ENCODE results near the gene GRPEL2. TPM values are rescaled to one million over a fixed set of nuclear protein-coding genes. Genes with fewer than 3 reads are reported as not detected.

The GRPEL2 gene
- total RNA-seq, 1 experiment from 2014 or later = 47.3 TPM

DNA sequence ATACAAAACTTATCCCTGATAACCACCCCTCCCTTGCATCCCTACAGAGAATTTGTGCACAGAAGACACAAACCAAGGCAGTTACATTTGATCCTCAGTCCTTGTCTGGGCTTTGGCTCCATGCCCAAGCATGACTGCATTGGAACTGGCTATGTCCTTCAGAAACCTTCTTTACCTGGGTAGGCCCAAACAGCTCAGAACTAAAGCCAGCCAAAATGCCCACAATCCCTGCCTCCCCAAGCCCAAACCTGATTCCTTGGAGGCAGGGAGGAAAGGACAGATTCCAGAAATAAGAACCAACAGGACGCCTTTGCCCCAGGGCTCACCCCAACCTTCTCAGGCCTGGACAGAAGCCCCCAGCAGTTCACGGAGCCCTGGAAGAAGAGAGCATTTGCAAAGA lies 25.6 kb downstream of the GRPEL2 start:
- H2BK120ac ChIP-seq (ENCODE audit: low read depth, low read length, poor library complexity, severe bottlenecking) = no peak overlapping the region
- H2BK5ac ChIP-seq (ENCODE audit: insufficient read length, low read length) = no peak overlapping the region
- no peak overlapping the region for H3K4me2 ChIP-seq (ENCODE audit: insufficient read depth, insufficient read length, low read length)
- H3K79me2 ChIP-seq (ENCODE audit: insufficient read depth, low read length) = no peaks in the 10 kb centered on the region
- H3K27me3 ChIP-seq (ENCODE audit: insufficient read depth, low read length) = no peaks in the 10 kb centered on the region
- no peak overlapping the region for H3K18ac ChIP-seq (ENCODE audit: insufficient read length, low read depth, low read length)
- no peaks in the 10 kb centered on the region for H3K9me3 ChIP-seq (ENCODE audit: control insufficient read depth, low read depth, low read length)
- H4K8ac ChIP-seq (replicated peaks; ENCODE audit: insufficient read length, low read depth, low read length) = no peak overlapping the region
- H3K79me1 ChIP-seq (ENCODE audit: insufficient read depth, low read depth, low read length, poor library complexity, severe bottlenecking) = no peaks in the 10 kb centered on the region
- H3K4me1 Mint-ChIP-seq = peaks cover 19 to 25% of the 10 kb centered on the region in 2 experiments
- no peak overlapping the region for H2AFZ ChIP-seq (ENCODE audit: low read length)
- TF ChIP-seq, protein P1, sequence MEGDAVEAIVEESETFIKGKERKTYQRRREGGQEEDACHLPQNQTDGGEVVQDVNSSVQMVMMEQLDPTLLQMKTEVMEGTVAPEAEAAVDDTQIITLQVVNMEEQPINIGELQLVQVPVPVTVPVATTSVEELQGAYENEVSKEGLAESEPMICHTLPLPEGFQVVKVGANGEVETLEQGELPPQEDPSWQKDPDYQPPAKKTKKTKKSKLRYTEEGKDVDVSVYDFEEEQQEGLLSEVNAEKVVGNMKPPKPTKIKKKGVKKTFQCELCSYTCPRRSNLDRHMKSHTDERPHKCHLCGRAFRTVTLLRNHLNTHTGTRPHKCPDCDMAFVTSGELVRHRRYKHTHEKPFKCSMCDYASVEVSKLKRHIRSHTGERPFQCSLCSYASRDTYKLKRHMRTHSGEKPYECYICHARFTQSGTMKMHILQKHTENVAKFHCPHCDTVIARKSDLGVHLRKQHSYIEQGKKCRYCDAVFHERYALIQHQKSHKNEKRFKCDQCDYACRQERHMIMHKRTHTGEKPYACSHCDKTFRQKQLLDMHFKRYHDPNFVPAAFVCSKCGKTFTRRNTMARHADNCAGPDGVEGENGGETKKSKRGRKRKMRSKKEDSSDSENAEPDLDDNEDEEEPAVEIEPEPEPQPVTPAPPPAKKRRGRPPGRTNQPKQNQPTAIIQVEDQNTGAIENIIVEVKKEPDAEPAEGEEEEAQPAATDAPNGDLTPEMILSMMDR (conservative IDR thresholded peaks at IDR 0.05) = no peak
- H3K14ac ChIP-seq (ENCODE audit: insufficient read depth, low read length) = no peak overlapping the region
- H3K4me1 ChIP-seq (ENCODE audit: insufficient read depth, low read length) = no peaks in the 10 kb centered on the region
- H3K4me3 Mint-ChIP-seq = no peak overlapping the region
- DNase-seq = no peak
- no peak overlapping the region for H4K5ac ChIP-seq (ENCODE audit: insufficient read length, low read depth, low read length)
- H2BK12ac ChIP-seq (ENCODE audit: insufficient read length, low read depth, low read length) = no peak overlapping the region
- no peak overlapping the region for H2AK5ac ChIP-seq (ENCODE audit: insufficient read length, low read length)
- no peaks in the 10 kb centered on the region for H4K20me1 ChIP-seq (ENCODE audit: control insufficient read depth, insufficient read depth, insufficient read length)
- H3K23ac ChIP-seq (ENCODE audit: insufficient read length, low read depth, low read length) = no peak overlapping the region
- no peaks in the 10 kb centered on the region for H3K9me3 Mint-ChIP-seq
- peak overlapping the region in 1 of 3 experiments; percentile 49; a peak in 1 of 7 replicates for H3K27ac Mint-ChIP-seq
- H3T11ph ChIP-seq (ENCODE audit: low read length) = no peak overlapping the region
- H2BK20ac ChIP-seq (ENCODE audit: low read depth, low read length, poor library complexity, severe bottlenecking) = no peak overlapping the region
- no peak overlapping the region for H3K27ac ChIP-seq (ENCODE audit: insufficient read length, low read depth, low read length)
- WGBS (ENCODE audit: extremely low coverage, insufficient read length, low lambda C conversion rate) = no CpG with 5 or more reads among the region's 2 CpGs
- peaks cover 0 to 13% (median 0%) of the 10 kb centered on the region in 3 experiments; a peak in 5 of 7 replicates for H3K36me3 Mint-ChIP-seq (ENCODE audit: insufficient read depth in 1 of 3, low read depth in 3 of 3)
- H3K9ac ChIP-seq (ENCODE audit: extremely low read depth, insufficient read length, low read length) = no peak overlapping the region
- H3K23me2 ChIP-seq (ENCODE audit: insufficient read length, low read depth, low read length, poor library complexity, severe bottlenecking) = no peaks in the 10 kb centered on the region
- no peak overlapping the region for H3K56ac ChIP-seq (ENCODE audit: insufficient read length, low read depth, low read length)
- H3K27me3 Mint-ChIP-seq (ENCODE audit: low read depth) = no peaks in the 10 kb centered on the region
- H3K4ac ChIP-seq (ENCODE audit: low read depth, low read length) = no peak overlapping the region
- H4K91ac ChIP-seq (ENCODE audit: insufficient read length, low read depth, low read length) = no peak overlapping the region
- H2BK15ac ChIP-seq (ENCODE audit: low read depth, low read length) = no peak overlapping the region

Measured in H9 (cell line).